ENCODE results near the gene LIME1.

The LIME1 gene

GRCh38 chr20:63735859-63736718 is at the start of gene LIME1:
LIME1 (plus strand) TSS chr20:63736664; CDS start chr20:63737550, 886 bp downstream.
- no peak for DNase-seq

- DNase-seq, result no peak
Measured at GRCh38 chr20:63687419-63688178, 48.9 kb upstream of the LIME1 start.

GRCh38 chr20:63688228-63689045 is 48.0 kb upstream of the LIME1 start:
- DNase-seq, result peak; percentile 33

GRCh38 chr20:63689046-63690002 is 47.1 kb upstream of the LIME1 start:
- peak; percentile 27 for DNase-seq

- no peak for DNase-seq
Measured at GRCh38 chr20:63690003-63690897, 46.2 kb upstream of the LIME1 start.

GRCh38 chr20:63690898-63691710 is 45.4 kb upstream of the LIME1 start:
- DNase-seq, result no peak

- no peak for DNase-seq
Measured at GRCh38 chr20:63691711-63692435, 44.6 kb upstream of the LIME1 start.

- DNase-seq, result peak; percentile 36
Measured at GRCh38 chr20:63692436-63693082, 43.9 kb upstream of the LIME1 start.

GRCh38 chr20:63693083-63693732 is 43.3 kb upstream of the LIME1 start:
- peak; percentile 43 for DNase-seq

GRCh38 chr20:63693733-63694583 is 42.5 kb upstream of the LIME1 start:
- peak; percentile 21 for DNase-seq

- peak; percentile 25 for DNase-seq
Measured at GRCh38 chr20:63694584-63695423, 41.7 kb upstream of the LIME1 start.

- peak; percentile 24 for DNase-seq
Measured at GRCh38 chr20:63695424-63696305, 40.8 kb upstream of the LIME1 start.

- peak; percentile 45 for DNase-seq
Measured at GRCh38 chr20:63696306-63696627, 40.2 kb upstream of the LIME1 start.

- DNase-seq, result no peak
Measured at GRCh38 chr20:63696628-63697356, 39.7 kb upstream of the LIME1 start, which contains the start of gene TNFRSF6B. TNFRSF6B (plus strand) TSS chr20:63696652; CDS start chr20:63696768, 116 bp downstream.
